Ovary (tissue), 9 donors: ENCODE measurements around the gene USF1. TPM values are rescaled to one million over a fixed set of nuclear protein-coding genes. Genes with fewer than 3 reads are reported as not detected.

ENCODE experiments used
- DNase-seq, 5 donors: peaks; one replicate each; pipeline ENCODE4 v3.0.0-alpha.2; 2019 to 2020
- H3K27ac ChIP-seq, 2 donors: fragments of 200-600 bp; one replicate each; pipeline versions ENCODE4 v1.5.1 to v1.8.0; 2019 to 2022
- H3K27me3 ChIP-seq: fragments of 200-600 bp; one replicate; pipeline ENCODE4 v1.8.0; 2022
- H3K36me3 ChIP-seq: fragments of 200-600 bp; sonication (generic); one replicate; pipeline ENCODE4 v1.5.1; 2019
- H3K4me1 ChIP-seq: one replicate; pipeline ENCODE4 v1.8.1; 2013; ENCODE audit warnings: mild to moderate bottlenecking, moderate library complexity; ENCODE audit not compliant: insufficient read depth
- H3K4me3 ChIP-seq: fragments of 200-600 bp; sonication (generic); one replicate; pipeline ENCODE4 v1.5.1; 2017
- H3K9me3 ChIP-seq, 2 donors: fragments of 200-600 bp in 1 of 2; sonication (generic) in 1 of 2; one replicate each; pipeline versions ENCODE4 v1.5.1 to v1.8.1; 2013 to 2019; ENCODE audit warnings: mild to moderate bottlenecking in 1 of 2, moderate library complexity in 1 of 2
- EP300 ChIP-seq: sonication (generic); formaldehyde crosslinking; IDR thresholded peaks from one replicate; pipeline ENCODE4 v1.6.1; 2017; ENCODE audit warnings: antibody characterized with exemption
- POLR2A ChIP-seq: fragments of 450-650 bp; IDR thresholded peaks from one replicate; pipeline ENCODE4 v1.6.1; 2017; ENCODE audit warnings: antibody characterized with exemption, mild to moderate bottlenecking, moderate library complexity
- WGBS, 3 donors: extraction: QIAGEN DNeasy Blood & Tissue Kit in 1 of 3; methylation state at CpG; one replicate each; pipeline versions ENCODE4 v1.1.5 to v1.1.7; 2013 to 2017; 5-methylcytosine and 5-hydroxymethylcytosine counted together
- intact Hi-C, 4 donors: fragments of 100-400 bp; cut with DNase I; formaldehyde crosslinking; loops; one replicate each; pipeline versions ENCODE4 v1.11.0 to v1.15.1; 2022 to 2023
- polyA plus RNA-seq, 2 donors: library from polyadenylated mRNA; stranded (reverse); fragments of 200-250 nt in 1 of 2; fragments of 350-450 nt in 1 of 2; fragmentation: Illumina TruSeq in 1 of 2; extraction: RNeasy Lipid Tissue Mini Kit (QIAGEN cat#74804) in 1 of 2; gene quantifications; one replicate each; pipeline ENCODE4 v1.2.3, GENCODE V29; 2013 to 2014
- total RNA-seq, 7 donors: library from RNA; depleted of rRNA in 2 of 7; stranded (reverse); fragments of >200 nt in 2 of 7; fragmentation: NEBNext Ultra II Directional in 3 of 7; extraction: Animal tissue kit (Norgen Biotek cat#: 25700) in 3 of 7; gene quantifications; one replicate each; pipeline versions ENCODE4 v1.1.0 to v1.2.4, GENCODE V29; 2016 to 2023
- TF ChIP-seq, protein P1 (sequence below), 3 donors: fragments of 450-650 bp in 2 of 3; fragments of 200-600 bp in 1 of 3; IDR thresholded peaks; one replicate each; pipeline versions ENCODE4 v1.5.1 to v1.8.0; 2016 to 2022; ENCODE audit warnings: antibody characterized with exemption in 3 of 3, mild to moderate bottlenecking in 1 of 3
- donor health status: DM: no; HTN: no; CAD: no; lungs with moderate emphysema.
- donor health status: DM: no; HTN: no; CAD: no.
- donor health status: Bipolar disorder and iron deficiency.
- donor health status: DM: yes; HTN: yes; CAD: no.
- donor health status: DM: no; HTN: no; CAD: no.
- donor health status: DM: yes; HTN: yes; CAD: no.

Gene USF1
- total and polyA plus RNA-seq, 9 donors, result 28.1 to 54.8 (median 44.0) TPM

DNA sequence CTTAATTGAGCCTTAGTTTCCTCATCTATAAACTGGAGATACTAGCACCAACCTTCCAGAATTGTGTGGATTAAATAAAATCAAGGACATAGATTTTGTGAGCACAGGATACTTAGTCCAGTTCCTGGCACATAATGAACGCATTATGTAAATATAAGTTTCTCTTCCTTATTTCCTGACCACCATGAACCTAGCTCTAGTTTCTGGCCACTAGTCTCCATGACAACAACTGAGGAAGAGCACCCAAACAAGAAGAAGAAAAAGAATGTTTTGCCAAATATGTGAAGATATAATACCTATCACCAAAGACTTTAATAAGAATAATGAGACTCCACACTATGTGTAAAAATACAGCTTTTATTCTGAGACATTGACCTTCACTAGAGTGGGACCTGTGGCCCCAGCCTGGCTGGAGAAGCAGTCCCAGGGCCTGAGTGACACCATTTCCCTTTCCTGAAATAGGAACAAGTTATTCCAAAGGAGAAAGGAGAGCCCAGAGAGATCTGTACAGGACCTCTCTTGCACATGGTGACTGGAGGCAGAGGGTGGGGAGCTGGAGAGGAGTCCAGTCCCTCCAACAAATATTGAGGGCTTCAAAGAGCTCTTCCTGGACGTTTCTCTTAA, 940 bp upstream of the USF1 start:
- Histone ChIP-seq H3K4me1 (peaks cover 2% of the 10 kb centered on the region), H3K9me3 (peaks cover 0 to 9% of the 10 kb centered on the region in 2 donors), H3K27me3 (no peaks in the 10 kb centered on the region), H3K4me3 (no peak overlapping the region), H3K27ac (peak overlapping the region in 1 of 2 donors; percentile 92), H3K36me3 (no peaks in the 10 kb centered on the region)
- 70 to 72% (median 72%) methylated on average over 2 of the region's 2 CpGs for WGBS, 3 donors
- TF ChIP-seq, protein P1, sequence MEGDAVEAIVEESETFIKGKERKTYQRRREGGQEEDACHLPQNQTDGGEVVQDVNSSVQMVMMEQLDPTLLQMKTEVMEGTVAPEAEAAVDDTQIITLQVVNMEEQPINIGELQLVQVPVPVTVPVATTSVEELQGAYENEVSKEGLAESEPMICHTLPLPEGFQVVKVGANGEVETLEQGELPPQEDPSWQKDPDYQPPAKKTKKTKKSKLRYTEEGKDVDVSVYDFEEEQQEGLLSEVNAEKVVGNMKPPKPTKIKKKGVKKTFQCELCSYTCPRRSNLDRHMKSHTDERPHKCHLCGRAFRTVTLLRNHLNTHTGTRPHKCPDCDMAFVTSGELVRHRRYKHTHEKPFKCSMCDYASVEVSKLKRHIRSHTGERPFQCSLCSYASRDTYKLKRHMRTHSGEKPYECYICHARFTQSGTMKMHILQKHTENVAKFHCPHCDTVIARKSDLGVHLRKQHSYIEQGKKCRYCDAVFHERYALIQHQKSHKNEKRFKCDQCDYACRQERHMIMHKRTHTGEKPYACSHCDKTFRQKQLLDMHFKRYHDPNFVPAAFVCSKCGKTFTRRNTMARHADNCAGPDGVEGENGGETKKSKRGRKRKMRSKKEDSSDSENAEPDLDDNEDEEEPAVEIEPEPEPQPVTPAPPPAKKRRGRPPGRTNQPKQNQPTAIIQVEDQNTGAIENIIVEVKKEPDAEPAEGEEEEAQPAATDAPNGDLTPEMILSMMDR (IDR thresholded peaks at IDR 0.05), result no peak
- TF ChIP-seq POLR2A (no peak), EP300 (no peak)
- DNase-seq, result no peak
- intact Hi-C loops, result loop anchor here in 2 of 4 donors (10.0 kb wide), 1 partner anchor 48 kb away; the partner anchor contains the start of gene KLHDC9 (in 2 of the 2)

DNA sequence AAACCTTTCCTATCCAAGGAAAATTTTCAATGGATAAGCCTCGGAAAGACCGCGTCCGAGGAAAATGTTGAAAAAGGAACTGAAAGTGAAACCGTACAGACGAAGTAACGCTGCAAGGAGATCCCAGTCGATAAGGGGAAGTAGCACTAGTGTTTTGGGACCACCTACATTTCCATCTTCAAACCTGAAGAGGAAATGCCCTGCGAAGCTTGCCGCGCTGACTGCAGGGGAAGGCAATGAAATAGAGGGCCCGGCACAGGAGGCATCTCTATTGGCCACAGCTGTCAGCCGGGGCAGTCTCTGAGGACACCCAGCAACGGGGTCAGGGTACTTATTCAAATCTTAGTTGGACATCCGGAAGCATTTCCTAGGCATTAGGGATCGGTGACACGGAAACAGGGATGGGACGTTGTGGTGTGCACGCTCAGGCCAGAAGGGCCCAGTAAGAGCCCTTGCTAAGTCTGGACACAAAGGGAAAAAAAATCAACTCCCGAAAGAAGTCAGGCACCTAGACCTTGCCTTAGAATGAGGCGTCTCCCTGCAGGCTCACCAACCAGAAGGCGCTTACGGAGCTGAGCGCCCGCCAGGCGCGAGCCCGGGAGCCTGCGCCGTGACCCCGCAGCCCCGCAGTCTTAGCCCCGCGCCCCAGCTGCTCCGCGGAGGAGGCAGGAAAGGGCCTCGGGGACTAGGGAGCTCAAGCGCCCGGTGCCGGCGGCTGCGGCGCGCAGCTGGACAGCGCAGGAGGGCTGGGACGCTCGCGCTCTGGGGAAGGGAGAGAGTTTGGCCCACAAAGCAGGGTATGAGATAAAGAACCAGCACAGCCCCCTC, 655 bp downstream of the USF1 start:
- peaks cover 2% of the 10 kb centered on the region for H3K4me1 ChIP-seq
- peak; percentile 35 to 69 (median 46) for DNase-seq
- no peaks in the 10 kb centered on the region for H3K36me3 ChIP-seq
- 0 to 1% (median 1%) methylated on average over 48 of the region's 48 CpGs for WGBS, 3 donors
- no peaks in the 10 kb centered on the region for H3K27me3 ChIP-seq
- H3K9me3 ChIP-seq, result peaks cover 0 to 9% of the 10 kb centered on the region in 2 donors
- TF ChIP-seq EP300 (no peak), POLR2A (no peak)
- TF ChIP-seq, protein P1 (IDR thresholded peaks at IDR 0.05), result no peak
- H3K27ac ChIP-seq, result peak overlapping the region; percentile 79 to 92
- H3K4me3 ChIP-seq, result peak overlapping the region; percentile 89
- intact Hi-C loops, result loop anchor here in 3 of 4 donors (5.0 to 10.0 kb wide), 2 partner anchors 48 to 50 kb away; partner anchors contain the start of gene KLHDC9 (in 2 of the 3)

GRCh38 chr1:161044535-161044907, 1.3 kb downstream of the USF1 start:
- H3K36me3 ChIP-seq, result no peaks in the 10 kb centered on the region
- TF ChIP-seq, protein P1 (IDR thresholded peaks at IDR 0.05), result no peak
- TF ChIP-seq EP300 (no peak), POLR2A (no peak)

DNA sequence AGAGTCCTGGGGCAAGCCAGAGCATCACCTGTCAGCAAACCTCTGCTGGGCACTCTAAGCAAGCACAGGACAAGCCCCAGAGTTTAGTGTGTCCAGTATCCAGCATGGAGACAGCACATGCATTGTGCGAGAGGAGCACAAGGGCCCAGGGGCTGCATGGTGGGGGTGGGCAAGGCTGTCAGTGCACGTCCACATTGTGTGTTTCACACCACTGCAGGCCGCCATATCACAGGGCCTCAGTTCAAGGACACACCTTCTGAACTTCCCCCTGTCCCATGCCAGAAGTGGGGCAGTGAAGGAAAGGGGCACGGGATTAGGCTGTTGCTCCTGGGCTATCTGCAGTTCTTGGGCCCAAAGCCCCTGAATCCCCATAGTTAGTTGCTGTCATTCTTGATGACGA, 6.2 kb downstream of the USF1 start:
- H3K9me3 ChIP-seq, result no peaks in the 10 kb centered on the region
- no peak overlapping the region for H3K27ac ChIP-seq
- H3K27me3 ChIP-seq, result no peaks in the 10 kb centered on the region
- intact Hi-C loops, result no loop called here
- DNase-seq, result no peak
- no peaks in the 10 kb centered on the region for H3K36me3 ChIP-seq
- no peak for TF ChIP-seq POLR2A
- TF ChIP-seq EP300, result no peak
- TF ChIP-seq, protein P1 (IDR thresholded peaks at IDR 0.05), result no peak
- H3K4me3 ChIP-seq, result no peak overlapping the region
- 65 to 83% (median 65%) methylated on average over 5 of the region's 5 CpGs for WGBS, 3 donors
- H3K4me1 ChIP-seq, result peaks cover 2% of the 10 kb centered on the region

More at GRCh38 chr1:161044535-161044907, 1.3 kb downstream of the USF1 start:
- peak overlapping the region in 1 of 2 donors; percentile 92 for H3K27ac ChIP-seq
- peaks cover 0 to 9% of the 10 kb centered on the region in 2 donors for H3K9me3 ChIP-seq
- no peaks in the 10 kb centered on the region for H3K27me3 ChIP-seq
- H3K4me1 ChIP-seq, result peaks cover 2% of the 10 kb centered on the region
- H3K4me3 ChIP-seq, result peak overlapping the region; percentile 89
- intact Hi-C loops, result loop anchor here in 3 of 4 donors (5.0 to 10.0 kb wide), 2 partner anchors 47 to 50 kb away; partner anchors contain the start of gene KLHDC9 (in 2 of the 3)
- DNase-seq, result no peak
